ENCODE measurements around the gene GPRC5D.

The GPRC5D gene

DNA sequence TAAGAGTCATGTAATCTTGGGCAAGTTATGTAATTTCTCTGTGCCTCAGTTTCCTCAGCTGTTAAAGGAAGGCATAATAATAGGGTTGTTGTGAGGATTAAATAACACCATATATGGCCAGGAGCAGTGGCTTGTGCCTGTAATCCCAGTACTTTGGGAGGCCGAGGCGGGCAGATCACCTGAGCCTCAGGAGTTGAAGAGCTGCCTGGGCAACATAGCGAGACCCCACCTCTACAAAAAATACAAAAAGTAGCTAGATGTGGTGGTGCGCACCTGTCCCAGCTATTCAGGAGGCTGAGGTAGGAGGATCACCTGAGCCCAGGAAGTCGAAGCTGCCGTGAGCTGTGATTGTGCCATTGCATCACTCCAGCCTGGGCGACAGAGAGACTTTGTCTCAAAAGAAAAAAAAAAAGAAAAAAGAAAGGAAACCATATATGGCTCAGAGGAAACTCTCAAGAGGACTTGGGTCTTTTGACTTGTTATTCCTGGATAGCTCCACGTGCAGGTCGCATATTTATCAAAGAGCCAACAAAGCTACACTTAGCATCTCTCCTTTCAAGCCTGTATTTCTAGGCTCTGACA lies 53.7 kb downstream of the GPRC5D start:
- H3K9ac ChIP-seq (ENCODE audit: low read depth, low read length, poor library complexity, severe bottlenecking): no peak overlapping the region
- TF ChIP-seq, protein P1, sequence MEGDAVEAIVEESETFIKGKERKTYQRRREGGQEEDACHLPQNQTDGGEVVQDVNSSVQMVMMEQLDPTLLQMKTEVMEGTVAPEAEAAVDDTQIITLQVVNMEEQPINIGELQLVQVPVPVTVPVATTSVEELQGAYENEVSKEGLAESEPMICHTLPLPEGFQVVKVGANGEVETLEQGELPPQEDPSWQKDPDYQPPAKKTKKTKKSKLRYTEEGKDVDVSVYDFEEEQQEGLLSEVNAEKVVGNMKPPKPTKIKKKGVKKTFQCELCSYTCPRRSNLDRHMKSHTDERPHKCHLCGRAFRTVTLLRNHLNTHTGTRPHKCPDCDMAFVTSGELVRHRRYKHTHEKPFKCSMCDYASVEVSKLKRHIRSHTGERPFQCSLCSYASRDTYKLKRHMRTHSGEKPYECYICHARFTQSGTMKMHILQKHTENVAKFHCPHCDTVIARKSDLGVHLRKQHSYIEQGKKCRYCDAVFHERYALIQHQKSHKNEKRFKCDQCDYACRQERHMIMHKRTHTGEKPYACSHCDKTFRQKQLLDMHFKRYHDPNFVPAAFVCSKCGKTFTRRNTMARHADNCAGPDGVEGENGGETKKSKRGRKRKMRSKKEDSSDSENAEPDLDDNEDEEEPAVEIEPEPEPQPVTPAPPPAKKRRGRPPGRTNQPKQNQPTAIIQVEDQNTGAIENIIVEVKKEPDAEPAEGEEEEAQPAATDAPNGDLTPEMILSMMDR (conservative IDR thresholded peaks at IDR 0.05; ENCODE audit: low read length): no peak
- TF ChIP-seq EZH2phosphoT487 (IDR thresholded peaks at IDR 0.05; ENCODE audit: borderline replicate concordance): no peak
- no peaks in the 10 kb centered on the region for H3F3A ChIP-seq (ENCODE audit: low read depth)
- H3K27me3 ChIP-seq (ENCODE audit: insufficient read depth, low read length, poor library complexity, severe bottlenecking): no peaks in the 10 kb centered on the region
- H3K9me2 ChIP-seq (replicated peaks; ENCODE audit: low read depth, low read length): no peaks in the 10 kb centered on the region
- H4K20me1 ChIP-seq (ENCODE audit: insufficient read depth, low read length, poor library complexity, severe bottlenecking): no peaks in the 10 kb centered on the region
- no peak overlapping the region for H2AFZ ChIP-seq (ENCODE audit: low read length)
- H3K4me2 ChIP-seq (ENCODE audit: low read depth, low read length, poor library complexity, severe bottlenecking): no peak overlapping the region
- H3K9me3 ChIP-seq (ENCODE audit: insufficient read depth, low read depth, low read length): no peaks in the 10 kb centered on the region
- no peak overlapping the region for H3K4me3 ChIP-seq (ENCODE audit: low read length, poor library complexity, severe bottlenecking)
- H3K4me1 ChIP-seq (ENCODE audit: insufficient read depth, low read length, poor library complexity, severe bottlenecking): no peaks in the 10 kb centered on the region
- no peaks in the 10 kb centered on the region for H3K79me2 ChIP-seq (ENCODE audit: insufficient read depth, low read length)
- no peaks in the 10 kb centered on the region for H3K36me3 ChIP-seq (ENCODE audit: insufficient read depth, low read length)

DNA sequence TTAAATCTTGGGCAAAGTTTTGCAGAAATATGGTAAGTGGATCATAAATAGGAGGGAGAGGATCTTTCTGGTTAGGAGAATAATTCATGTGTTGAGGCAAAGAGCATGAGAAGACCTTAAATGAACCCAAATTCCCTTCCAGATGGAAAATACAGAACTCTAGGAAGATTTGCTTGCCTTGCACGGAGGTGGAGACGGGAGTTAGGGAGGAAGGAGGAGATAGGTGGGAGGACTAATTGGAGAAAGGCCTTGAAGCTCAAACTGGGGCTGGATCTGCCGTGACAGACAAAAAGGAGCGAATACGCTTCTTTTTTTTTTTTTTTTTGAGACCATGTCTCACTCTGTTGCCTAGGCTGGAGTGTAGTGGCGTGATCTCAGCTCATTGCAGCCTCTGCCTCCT lies 54.7 kb downstream of the GPRC5D start:
- no peaks in the 10 kb centered on the region for H4K20me1 ChIP-seq (ENCODE audit: insufficient read depth, low read length, poor library complexity, severe bottlenecking)

DNA sequence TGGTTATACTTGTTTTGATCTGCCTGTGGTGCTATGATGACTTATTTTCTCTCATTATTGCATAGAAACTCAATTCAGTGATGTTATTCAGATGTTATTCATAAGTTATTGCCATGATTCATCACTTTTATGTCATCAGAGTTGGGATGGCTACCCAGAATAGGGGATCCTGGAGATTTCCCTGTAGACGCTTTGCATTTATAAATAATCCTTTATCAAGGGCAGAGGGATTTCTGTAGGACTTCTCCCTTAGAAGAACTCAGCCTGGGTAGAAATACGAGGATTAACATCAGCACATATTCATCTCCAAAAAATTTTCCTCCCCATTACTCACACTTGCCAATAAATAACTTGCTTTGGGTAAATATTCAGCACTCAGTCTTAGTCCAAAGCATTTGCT lies 55.7 kb downstream of the GPRC5D start:
- Histone ChIP-seq H3K36me3 (ENCODE audit: insufficient read depth, low read length) (no peaks in the 10 kb centered on the region), H4K20me1 (ENCODE audit: insufficient read depth, low read length, poor library complexity, severe bottlenecking) (no peaks in the 10 kb centered on the region), H3K27me3 (ENCODE audit: insufficient read depth, low read length, poor library complexity, severe bottlenecking) (no peaks in the 10 kb centered on the region), H3K4me2 (ENCODE audit: low read depth, low read length, poor library complexity, severe bottlenecking) (no peak overlapping the region), H3K9me2 (replicated peaks; ENCODE audit: low read depth, low read length) (no peaks in the 10 kb centered on the region), H3K9ac (ENCODE audit: low read depth, low read length, poor library complexity, severe bottlenecking) (no peak overlapping the region), H3K79me2 (ENCODE audit: insufficient read depth, low read length) (no peaks in the 10 kb centered on the region), H2AFZ (ENCODE audit: low read length) (no peak overlapping the region), H3K4me3 (ENCODE audit: low read length, poor library complexity, severe bottlenecking) (no peak overlapping the region), H3K4me1 (ENCODE audit: insufficient read depth, low read length, poor library complexity, severe bottlenecking) (no peaks in the 10 kb centered on the region), H3K9me3 (ENCODE audit: insufficient read depth, low read depth, low read length) (no peaks in the 10 kb centered on the region), H3F3A (ENCODE audit: low read depth) (no peaks in the 10 kb centered on the region)
- TF ChIP-seq, protein P1 (conservative IDR thresholded peaks at IDR 0.05; ENCODE audit: low read length): no peak
- no peak for TF ChIP-seq EZH2phosphoT487 (IDR thresholded peaks at IDR 0.05; ENCODE audit: borderline replicate concordance)

More for the DNA sequence above, 54.7 kb downstream of the GPRC5D start:
- no peaks in the 10 kb centered on the region for H3K4me1 ChIP-seq (ENCODE audit: insufficient read depth, low read length, poor library complexity, severe bottlenecking)
- no peak overlapping the region for H2AFZ ChIP-seq (ENCODE audit: low read length)
- H3K36me3 ChIP-seq (ENCODE audit: insufficient read depth, low read length): no peaks in the 10 kb centered on the region
- H3K27me3 ChIP-seq (ENCODE audit: insufficient read depth, low read length, poor library complexity, severe bottlenecking): no peaks in the 10 kb centered on the region
- H3K9me3 ChIP-seq (ENCODE audit: insufficient read depth, low read depth, low read length): no peaks in the 10 kb centered on the region
- H3K79me2 ChIP-seq (ENCODE audit: insufficient read depth, low read length): no peaks in the 10 kb centered on the region
- no peak for TF ChIP-seq EZH2phosphoT487 (IDR thresholded peaks at IDR 0.05; ENCODE audit: borderline replicate concordance)
- no peak overlapping the region for H3K9ac ChIP-seq (ENCODE audit: low read depth, low read length, poor library complexity, severe bottlenecking)
- no peaks in the 10 kb centered on the region for H3F3A ChIP-seq (ENCODE audit: low read depth)
- H3K9me2 ChIP-seq (replicated peaks; ENCODE audit: low read depth, low read length): no peaks in the 10 kb centered on the region
- no peak overlapping the region for H3K4me3 ChIP-seq (ENCODE audit: low read length, poor library complexity, severe bottlenecking)
- H3K4me2 ChIP-seq (ENCODE audit: low read depth, low read length, poor library complexity, severe bottlenecking): no peak overlapping the region

DNA sequence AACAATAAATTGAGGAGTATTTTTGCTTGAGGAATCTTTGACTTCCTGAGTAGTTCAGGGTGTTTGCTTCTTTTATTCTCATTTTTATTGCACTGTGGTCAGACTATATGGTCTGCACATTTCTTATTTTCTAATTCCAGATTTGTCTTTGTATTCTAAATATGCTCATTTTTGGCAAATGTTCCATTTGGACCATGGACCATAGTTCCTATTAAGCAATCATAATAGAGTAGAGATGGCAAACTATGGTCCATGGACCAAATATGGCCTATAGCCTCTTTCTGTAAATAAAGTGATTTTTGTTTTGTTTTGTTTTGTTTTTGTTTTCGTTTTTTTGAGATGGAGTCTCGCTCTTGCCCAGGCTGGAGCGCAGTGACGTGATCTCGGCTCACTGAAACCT lies 58.5 kb downstream of the GPRC5D start:
- Histone ChIP-seq H3K79me2 (ENCODE audit: insufficient read depth, low read length) (no peaks in the 10 kb centered on the region), H3K9me2 (replicated peaks; ENCODE audit: low read depth, low read length) (no peaks in the 10 kb centered on the region), H3K9me3 (ENCODE audit: insufficient read depth, low read depth, low read length) (no peaks in the 10 kb centered on the region), H3K4me3 (ENCODE audit: low read length, poor library complexity, severe bottlenecking) (no peak overlapping the region), H2AFZ (ENCODE audit: low read length) (no peak overlapping the region), H3K27me3 (ENCODE audit: insufficient read depth, low read length, poor library complexity, severe bottlenecking) (no peaks in the 10 kb centered on the region), H3F3A (ENCODE audit: low read depth) (no peaks in the 10 kb centered on the region), H3K9ac (ENCODE audit: low read depth, low read length, poor library complexity, severe bottlenecking) (no peak overlapping the region), H3K4me1 (ENCODE audit: insufficient read depth, low read length, poor library complexity, severe bottlenecking) (no peaks in the 10 kb centered on the region), H3K36me3 (ENCODE audit: insufficient read depth, low read length) (no peaks in the 10 kb centered on the region), H4K20me1 (ENCODE audit: insufficient read depth, low read length, poor library complexity, severe bottlenecking) (no peaks in the 10 kb centered on the region), H3K4me2 (ENCODE audit: low read depth, low read length, poor library complexity, severe bottlenecking) (no peak overlapping the region)
- TF ChIP-seq, protein P1 (conservative IDR thresholded peaks at IDR 0.05; ENCODE audit: low read length): no peak
- no peak for TF ChIP-seq EZH2phosphoT487 (IDR thresholded peaks at IDR 0.05; ENCODE audit: borderline replicate concordance)

Data from Loucy (cell line).